Fibroblast of lung (primary cell): ENCODE results near the gene GK2. TPM values are rescaled to one million over a fixed set of nuclear protein-coding genes. Genes with fewer than 3 reads are reported as not detected.
A peak's percentile ranks its signal among the peaks of the same experiment; 100 is the strongest.

ENCODE experiments used
- DNase-seq, 2 donors: peaks; one replicate each; pipeline versions ENCODE4 v3.0.0 to v3.0.0-alpha.2; 2010; ENCODE audit warnings: low read depth in 2 of 2
- H2AFZ ChIP-seq: 2 replicates; pipeline ENCODE4 v1.5.1; 2012; ENCODE audit warnings: low read length, control low read depth, inconsistent platforms
- H3K27ac ChIP-seq: 2 replicates; pipeline ENCODE4 v1.5.1; 2011; ENCODE audit warnings: low read length, control low read depth; ENCODE audit not compliant: insufficient read depth
- H3K27me3 ChIP-seq: 2 replicates; pipeline ENCODE4 v1.5.1; 2011; ENCODE audit warnings: mild to moderate bottlenecking, low read length; ENCODE audit not compliant: control insufficient read depth, insufficient read depth
- H3K36me3 ChIP-seq: 2 replicates; pipeline ENCODE4 v1.5.1; 2011; ENCODE audit warnings: low read length; ENCODE audit not compliant: control insufficient read depth, insufficient read depth
- H3K4me1 ChIP-seq: 2 replicates; pipeline ENCODE4 v1.5.1; 2011; ENCODE audit warnings: low read length; ENCODE audit not compliant: control insufficient read depth, insufficient read depth; ENCODE audit errors: extremely low read depth
- H3K4me2 ChIP-seq: 2 replicates; pipeline ENCODE4 v1.5.1; 2011; ENCODE audit warnings: low read length, control low read depth; ENCODE audit not compliant: insufficient read depth; ENCODE audit errors: extremely low read depth
- H3K4me3 ChIP-seq, 4 experiments: fragments of 200-600 bp in 1 of 4; sonication (generic) in 1 of 4; replicated peaks in 1 of 4; 2 replicates each; pipeline ENCODE4 v1.5.1; 2011 to 2016; ENCODE audit warnings: low read length in 4 of 4, low read depth in 3 of 4, mild to moderate bottlenecking in 3 of 4, control low read depth in 2 of 4, inconsistent platforms in 1 of 4, mixed read lengths in 1 of 4; ENCODE audit not compliant: insufficient read depth in 1 of 4; ENCODE audit errors: control extremely low read depth in 1 of 4
- H3K79me2 ChIP-seq: 2 replicates; pipeline ENCODE4 v1.5.1; 2012; ENCODE audit warnings: mild to moderate bottlenecking, low read length, inconsistent platforms; ENCODE audit not compliant: control insufficient read depth, insufficient read depth
- H3K9ac ChIP-seq: 2 replicates; pipeline ENCODE4 v1.5.1; 2011; ENCODE audit warnings: mild to moderate bottlenecking, low read length, control low read depth; ENCODE audit not compliant: insufficient read depth
- H3K9me3 ChIP-seq: 2 replicates; pipeline ENCODE4 v1.5.1; 2012; ENCODE audit warnings: low read depth, low read length; ENCODE audit not compliant: control insufficient read depth, insufficient read depth
- H4K20me1 ChIP-seq: 2 replicates; pipeline ENCODE4 v1.5.1; 2011; ENCODE audit warnings: low read length; ENCODE audit not compliant: control insufficient read depth, insufficient read depth; ENCODE audit errors: extremely low read depth
- CTCF ChIP-seq, 2 donors: IDR thresholded peaks in 1 of 2; conservative IDR thresholded peaks in 1 of 2; 1 replicate in 1 of 2; 2 replicates in 1 of 2; pipeline ENCODE4 v1.5.1; 2011 to 2012; ENCODE audit warnings: low read length in 2 of 2, control low read depth in 1 of 2, inconsistent platforms in 1 of 2, low read depth in 1 of 2, mild to moderate bottlenecking in 1 of 2
- EZH2 ChIP-seq: IDR thresholded peaks from 2 replicates; pipeline ENCODE4 v1.5.1; 2012; ENCODE audit warnings: low read length, control low read depth, mild to moderate bottlenecking; ENCODE audit errors: missing control alignments
- polyA plus RNA-seq, 2 donors: library from polyadenylated mRNA; depleted of rRNA in 1 of 2; stranded (reverse) in 1 of 2; unstranded in 1 of 2; fragments of >200 nt; gene quantifications; 2 replicates each; pipeline ENCODE4 v1.2.1, GENCODE V29; 2011 to 2012; ENCODE audit warnings: missing spikeins in 1 of 2
- total RNA-seq: library from RNA; depleted of rRNA; stranded (reverse); fragments of >200 nt; gene quantifications from 2 replicates; pipeline ENCODE4 v1.2.1, GENCODE V29; 2014

Gene GK2
- total and polyA plus RNA-seq, 2 donors (not counting 1 experiment from before 2014, with no cell fraction given), result not detected

DNA sequence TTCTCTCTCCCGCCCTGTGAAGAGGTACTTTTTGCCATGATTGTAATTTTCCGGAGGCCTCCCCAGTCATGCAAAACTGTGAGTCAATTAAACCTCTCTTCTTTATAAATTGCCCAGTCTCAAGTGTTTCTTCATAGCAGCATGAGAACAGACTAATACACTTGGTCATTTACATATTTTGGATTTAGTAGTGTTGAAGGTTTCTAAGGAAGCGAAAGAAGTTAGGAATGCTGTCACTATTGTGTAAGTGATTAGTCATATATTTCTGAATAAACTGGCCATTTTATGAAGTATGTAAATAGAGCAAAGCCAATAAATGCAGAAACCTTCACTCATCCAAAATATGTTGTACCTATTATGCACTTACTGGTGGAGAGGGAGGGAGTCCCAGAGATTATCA lies 34.4 kb upstream of the GK2 start:
- H3K27ac ChIP-seq, result no peak overlapping the region
- no peaks in the 10 kb centered on the region for H3K4me1 ChIP-seq
- no peak overlapping the region for H3K4me3 ChIP-seq
- no peak overlapping the region for H3K4me2 ChIP-seq
- H3K79me2 ChIP-seq, result no peaks in the 10 kb centered on the region
- no peaks in the 10 kb centered on the region for H3K27me3 ChIP-seq
- H4K20me1 ChIP-seq, result no peaks in the 10 kb centered on the region
- H3K9me3 ChIP-seq, result no peaks in the 10 kb centered on the region
- peak; percentile 3 to 30 for DNase-seq
- H3K9ac ChIP-seq, result no peak overlapping the region
- H2AFZ ChIP-seq, result no peak overlapping the region
- no peaks in the 10 kb centered on the region for H3K36me3 ChIP-seq
- TF ChIP-seq CTCF (conservative IDR thresholded peaks at IDR 0.05 in 1 of 2, IDR thresholded peaks at IDR 0.05 in 1 of 2; ENCODE audit: low read depth in 1 of 2, low read length in 2 of 2), result no peak
- no peak for TF ChIP-seq EZH2

- no peaks in the 10 kb centered on the region for H3K36me3 ChIP-seq
- no peak overlapping the region for H2AFZ ChIP-seq
- H3K27me3 ChIP-seq, result no peaks in the 10 kb centered on the region
- no peaks in the 10 kb centered on the region for H4K20me1 ChIP-seq
- no peak overlapping the region for H3K27ac ChIP-seq
- H3K4me2 ChIP-seq, result no peak overlapping the region
- H3K79me2 ChIP-seq, result no peaks in the 10 kb centered on the region
- no peak for DNase-seq
- no peak overlapping the region for H3K9ac ChIP-seq
- TF ChIP-seq EZH2 (no peak), CTCF (conservative IDR thresholded peaks at IDR 0.05 in 1 of 2, IDR thresholded peaks at IDR 0.05 in 1 of 2; ENCODE audit: low read depth in 1 of 2, low read length in 2 of 2) (no peak)
- no peak overlapping the region for H3K4me3 ChIP-seq
- no peaks in the 10 kb centered on the region for H3K9me3 ChIP-seq
- H3K4me1 ChIP-seq, result no peaks in the 10 kb centered on the region
Measured at GRCh38 chr4:79439489-79439888, 31.5 kb upstream of the GK2 start.

DNA sequence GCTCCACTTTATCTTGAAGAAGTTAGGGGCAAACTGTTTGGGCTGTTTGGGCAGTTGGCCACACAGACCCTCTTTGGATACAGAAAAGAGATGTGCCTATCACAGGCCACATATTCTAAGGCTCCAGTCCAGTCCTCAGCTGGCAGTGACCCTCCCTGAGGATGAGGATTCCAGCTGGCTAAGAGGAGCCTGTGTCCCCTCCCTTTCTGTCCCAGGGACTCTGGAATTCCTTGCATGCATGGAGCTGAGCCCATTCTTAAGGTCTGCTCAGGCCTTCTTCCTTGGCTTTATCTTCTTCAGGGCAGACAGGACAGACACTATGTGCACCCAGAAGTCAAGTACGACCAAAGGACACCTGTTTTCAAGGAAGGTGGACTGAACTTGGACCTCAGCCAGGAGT lies 23.8 kb upstream of the GK2 start:
- Histone ChIP-seq H3K4me1 (no peaks in the 10 kb centered on the region), H3K9ac (no peak overlapping the region), H3K4me2 (no peak overlapping the region), H3K36me3 (no peaks in the 10 kb centered on the region), H3K9me3 (no peaks in the 10 kb centered on the region), H3K27me3 (no peaks in the 10 kb centered on the region), H3K79me2 (no peaks in the 10 kb centered on the region), H2AFZ (no peak overlapping the region), H3K27ac (no peak overlapping the region), H3K4me3 (no peak overlapping the region), H4K20me1 (no peaks in the 10 kb centered on the region)
- no peak for TF ChIP-seq EZH2
- no peak for TF ChIP-seq CTCF (conservative IDR thresholded peaks at IDR 0.05 in 1 of 2, IDR thresholded peaks at IDR 0.05 in 1 of 2; ENCODE audit: low read depth in 1 of 2, low read length in 2 of 2)
- no peak for DNase-seq
